ENCODE results near the gene PAQR5. TPM values are rescaled to one million over a fixed set of nuclear protein-coding genes. Genes with fewer than 3 reads are reported as not detected.

The PAQR5 gene
- total RNA-seq, 1 experiment from 2014 or later = 2.3 TPM

GRCh38 chr15:69394556-69395282 lies 96.0 kb downstream of the PAQR5 start:
- in situ Hi-C loops (cut with HindIII; ENCODE audit: low pct_unique_long_range_greater_than_20kb, low sequenced_read_pairs) = no loop called here
- DNase-seq (ENCODE audit: low read depth, low spot score) = peak; percentile 82

DNA sequence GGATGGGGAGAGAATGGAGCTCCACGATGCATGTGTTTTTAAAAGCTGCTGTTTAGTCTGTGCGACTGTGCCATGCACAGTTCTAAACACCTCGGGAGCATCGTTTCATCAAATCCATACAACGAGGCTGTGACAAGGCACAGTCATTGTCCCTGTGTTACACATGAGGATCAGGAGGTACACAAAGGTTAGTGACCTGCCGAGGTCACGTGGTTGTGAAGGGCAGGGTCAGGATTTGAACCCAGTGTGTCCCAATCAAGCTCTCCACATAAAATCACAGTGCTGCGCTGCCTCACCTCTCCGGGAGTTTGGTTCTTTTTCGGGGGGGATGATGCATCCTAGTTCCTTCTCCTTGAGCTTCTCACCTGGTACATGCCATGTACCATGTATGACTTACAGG lies 96.7 kb downstream of the PAQR5 start:
- in situ Hi-C loops (cut with HindIII; ENCODE audit: low pct_unique_long_range_greater_than_20kb, low sequenced_read_pairs) = no loop called here
- no peak for DNase-seq (ENCODE audit: low read depth, low spot score)

- in situ Hi-C loops (cut with HindIII; ENCODE audit: low pct_unique_long_range_greater_than_20kb, low sequenced_read_pairs) = no loop called here
These were observed 97.3 kb downstream of the PAQR5 start for GRCh38 chr15:69395991-69396390.

DNA sequence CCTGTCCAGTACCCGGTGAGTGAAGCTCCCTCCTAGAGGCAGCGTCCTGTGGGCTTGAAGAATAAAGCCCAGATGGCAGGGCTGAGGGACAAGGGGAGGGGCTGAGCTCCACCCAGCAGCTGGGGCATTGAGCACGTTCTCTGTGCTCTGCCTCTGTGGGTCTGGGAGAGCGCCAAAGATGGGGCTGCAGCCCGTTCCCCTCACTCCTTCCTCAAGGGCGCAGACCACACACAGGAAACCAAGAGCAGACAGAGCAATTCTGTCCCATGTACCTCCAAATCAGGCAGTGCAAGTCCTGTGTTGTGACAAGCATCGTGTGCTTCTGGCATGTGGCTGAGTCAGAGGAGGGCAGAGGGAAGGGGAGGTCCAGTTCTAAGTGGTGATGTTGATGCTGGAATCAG lies 99.8 kb downstream of the PAQR5 start:
- in situ Hi-C loops (cut with HindIII; ENCODE audit: low pct_unique_long_range_greater_than_20kb, low sequenced_read_pairs) = no loop called here
- no peak for DNase-seq (ENCODE audit: low read depth, low spot score)

More at GRCh38 chr15:69395991-69396390, 97.3 kb downstream of the PAQR5 start:
- DNase-seq (ENCODE audit: low read depth, low spot score) = no peak

- in situ Hi-C loops (cut with HindIII; ENCODE audit: low pct_unique_long_range_greater_than_20kb, low sequenced_read_pairs) = no loop called here
- DNase-seq (ENCODE audit: low read depth, low spot score) = no peak
These were observed 102.1 kb downstream of the PAQR5 start for GRCh38 chr15:69400850-69401249.

DNA sequence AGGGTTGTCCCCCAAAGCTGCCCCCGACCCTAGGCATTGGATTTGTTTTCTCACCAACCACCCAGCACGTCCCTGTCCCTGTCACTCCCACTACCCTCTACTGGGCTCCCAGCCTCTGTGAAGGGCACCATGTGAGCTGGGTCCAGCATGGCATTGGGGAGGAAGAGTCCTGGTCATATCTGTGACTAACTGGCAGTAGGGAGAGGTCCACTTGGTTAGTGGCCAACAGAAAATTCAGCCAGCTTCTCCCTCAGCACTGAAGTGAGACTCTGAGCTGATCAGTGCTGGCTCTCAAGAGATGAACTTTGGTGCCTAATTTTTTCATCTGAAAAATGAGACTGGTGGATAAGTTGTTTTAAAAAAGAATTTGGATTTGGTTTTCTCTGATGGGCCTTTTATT lies 104.1 kb downstream of the PAQR5 start:
- in situ Hi-C loops (cut with HindIII; ENCODE audit: low pct_unique_long_range_greater_than_20kb, low sequenced_read_pairs) = no loop called here
- DNase-seq (ENCODE audit: low read depth, low spot score) = no peak

DNA sequence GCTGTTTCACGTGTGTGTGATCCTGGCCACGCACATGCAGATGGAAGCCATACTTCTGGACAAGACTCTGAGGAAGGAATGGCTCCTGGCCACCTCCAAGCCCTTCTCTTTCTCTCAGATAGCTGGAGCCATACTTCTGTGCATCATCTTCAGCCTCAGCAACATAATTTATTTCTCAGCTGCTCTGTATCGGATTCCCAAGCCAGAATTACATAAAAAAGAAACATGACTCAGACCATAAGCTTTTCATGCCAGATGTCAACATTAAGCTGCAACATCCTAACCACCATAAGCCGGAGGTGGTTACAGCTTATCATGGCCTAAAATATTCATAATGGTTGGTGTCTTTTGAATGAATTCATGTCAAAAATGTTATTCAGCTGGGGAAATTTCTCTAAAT lies 104.9 kb downstream of the PAQR5 start:
- in situ Hi-C loops (cut with HindIII; ENCODE audit: low pct_unique_long_range_greater_than_20kb, low sequenced_read_pairs) = no loop called here
- DNase-seq (ENCODE audit: low read depth, low spot score) = no peak

DNA sequence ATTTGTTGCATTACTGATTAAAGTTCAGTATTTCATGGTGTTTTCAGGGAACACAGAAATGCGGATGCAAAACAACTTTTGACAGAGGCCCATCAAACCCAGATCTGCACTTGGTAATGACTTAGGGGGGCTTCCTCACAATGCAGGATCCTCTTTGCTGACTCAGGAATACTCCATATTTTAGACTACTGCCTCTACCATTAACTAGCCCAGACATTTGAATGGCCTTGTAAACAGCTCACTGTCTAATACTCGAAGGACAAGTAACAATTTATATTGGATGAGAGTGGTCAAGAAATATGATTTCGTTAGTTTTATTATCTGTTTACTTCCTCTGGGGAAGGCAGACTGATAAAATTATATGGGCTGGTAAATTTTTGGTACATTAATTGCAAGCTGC lies 106.4 kb downstream of the PAQR5 start:
- in situ Hi-C loops (cut with HindIII; ENCODE audit: low pct_unique_long_range_greater_than_20kb, low sequenced_read_pairs) = no loop called here
- no peak for DNase-seq (ENCODE audit: low read depth, low spot score)

GRCh38 chr15:69407719-69408400 lies 109.1 kb downstream of the PAQR5 start:
- in situ Hi-C loops (cut with HindIII; ENCODE audit: low pct_unique_long_range_greater_than_20kb, low sequenced_read_pairs) = no loop called here
- no peak for DNase-seq (ENCODE audit: low read depth, low spot score)

DNA sequence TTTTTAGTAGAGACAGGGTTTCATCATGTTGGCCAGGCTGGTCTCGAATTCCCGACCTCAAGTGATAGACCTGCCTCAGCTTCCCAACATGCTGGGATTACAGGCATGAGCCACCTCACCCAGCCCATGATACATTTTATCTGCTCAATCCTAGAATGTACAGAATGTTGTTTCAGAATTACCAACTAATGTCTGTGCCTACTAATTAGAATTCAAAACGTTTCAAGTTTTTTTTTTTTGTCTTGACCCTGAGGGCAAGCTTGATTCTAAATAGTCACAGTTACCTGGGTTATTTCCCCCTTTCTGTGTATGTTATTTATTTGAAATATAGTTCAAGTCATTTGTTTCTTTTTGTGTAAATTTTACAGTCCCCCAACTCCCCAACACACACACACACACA lies 110.1 kb downstream of the PAQR5 start:
- in situ Hi-C loops (cut with HindIII; ENCODE audit: low pct_unique_long_range_greater_than_20kb, low sequenced_read_pairs) = no loop called here
- no peak for DNase-seq (ENCODE audit: low read depth, low spot score)

GRCh38 chr15:69410248-69410874 lies 111.6 kb downstream of the PAQR5 start:
- in situ Hi-C loops (cut with HindIII; ENCODE audit: low pct_unique_long_range_greater_than_20kb, low sequenced_read_pairs) = no loop called here
- peak; percentile 68 for DNase-seq (ENCODE audit: low read depth, low spot score)

DNA sequence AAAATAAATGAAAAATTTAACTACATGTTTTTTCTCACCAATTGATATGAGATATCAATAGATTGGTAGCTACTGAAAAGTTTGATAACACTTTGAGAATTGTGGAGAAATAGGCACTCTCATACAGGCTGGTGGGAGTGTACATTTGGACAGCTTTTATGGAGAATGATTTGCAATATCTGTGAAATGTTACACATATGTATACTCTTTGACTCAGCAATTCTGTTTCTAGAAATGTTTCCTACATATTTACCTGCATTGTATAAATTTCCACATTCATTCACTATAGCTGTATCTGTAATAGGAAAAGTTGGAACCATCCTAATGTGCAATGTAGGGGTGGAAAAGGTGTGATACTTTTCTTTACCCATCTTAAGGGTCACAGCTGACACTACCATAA lies 113.6 kb downstream of the PAQR5 start:
- in situ Hi-C loops (cut with HindIII; ENCODE audit: low pct_unique_long_range_greater_than_20kb, low sequenced_read_pairs) = no loop called here
- DNase-seq (ENCODE audit: low read depth, low spot score) = no peak

DNA sequence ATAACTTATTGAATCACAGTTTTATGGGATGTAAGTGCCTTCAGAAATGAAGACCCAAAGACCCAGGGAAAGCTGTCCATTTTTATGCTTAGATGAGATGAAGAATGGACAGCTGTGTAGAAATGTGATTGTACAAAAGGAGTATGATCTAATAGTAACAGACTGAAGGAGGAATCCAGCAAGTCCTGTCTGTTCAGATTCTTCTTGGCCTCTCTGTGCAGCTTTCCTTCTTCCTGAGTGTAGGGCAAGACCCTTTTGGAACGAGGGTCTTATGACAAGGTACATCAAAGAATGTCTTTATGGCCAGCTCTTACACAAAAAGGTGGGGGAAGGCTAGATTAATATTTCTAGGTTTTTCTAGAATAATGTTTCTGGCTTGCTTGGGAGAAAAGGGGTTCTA lies 114.0 kb downstream of the PAQR5 start:
- DNase-seq (ENCODE audit: low read depth, low spot score) = no peak
- in situ Hi-C loops (cut with HindIII; ENCODE audit: low pct_unique_long_range_greater_than_20kb, low sequenced_read_pairs) = no loop called here

GRCh38 chr15:69413822-69414700 lies 115.3 kb downstream of the PAQR5 start, which contains the start of gene KIF23:
Gene KIF23, plus strand, starts transcription at chr15:69414349. Its CDS starts 117 bp downstream, at chr15:69414466.
- DNase-seq (ENCODE audit: low read depth, low spot score) = peak; percentile 93
- in situ Hi-C loops (cut with HindIII; ENCODE audit: low pct_unique_long_range_greater_than_20kb, low sequenced_read_pairs) = no loop called here

DNA sequence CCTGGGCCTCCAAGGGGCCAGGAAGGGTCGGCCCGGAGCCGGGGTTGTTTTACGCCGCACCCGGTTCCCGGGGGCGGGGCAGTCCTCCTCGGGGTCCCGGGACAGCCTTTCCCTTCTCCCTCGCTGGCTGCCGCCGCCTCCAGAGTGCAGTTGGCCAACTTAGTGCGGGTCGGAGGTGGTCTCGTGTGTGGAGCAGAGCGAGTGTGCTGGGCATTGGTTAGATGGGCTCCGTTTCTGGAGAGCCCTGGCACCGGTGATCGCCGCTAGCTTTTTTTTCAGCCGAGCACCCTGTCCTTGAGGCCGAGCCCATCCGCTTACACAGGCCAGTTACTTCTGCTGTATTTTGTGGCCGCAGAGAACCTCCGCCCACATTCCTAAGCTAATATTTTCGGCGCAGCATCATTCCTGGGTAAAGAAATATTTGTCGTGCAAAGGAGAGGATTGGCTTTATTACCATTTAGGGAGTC lies 116.0 kb downstream of the PAQR5 start:
- in situ Hi-C loops (cut with HindIII; ENCODE audit: low pct_unique_long_range_greater_than_20kb, low sequenced_read_pairs) = no loop called here
- DNase-seq (ENCODE audit: low read depth, low spot score) = peak; percentile 72

GRCh38 chr15:69415381-69415780 lies 116.7 kb downstream of the PAQR5 start:
- in situ Hi-C loops (cut with HindIII; ENCODE audit: low pct_unique_long_range_greater_than_20kb, low sequenced_read_pairs) = no loop called here
- peak; percentile 19 for DNase-seq (ENCODE audit: low read depth, low spot score)

GRCh38 chr15:69417581-69417980 lies 118.9 kb downstream of the PAQR5 start:
- DNase-seq (ENCODE audit: low read depth, low spot score) = no peak
- in situ Hi-C loops (cut with HindIII; ENCODE audit: low pct_unique_long_range_greater_than_20kb, low sequenced_read_pairs) = no loop called here

- in situ Hi-C loops (cut with HindIII; ENCODE audit: low pct_unique_long_range_greater_than_20kb, low sequenced_read_pairs) = no loop called here
- peak; percentile 88 for DNase-seq (ENCODE audit: low read depth, low spot score)
These were observed 122.8 kb downstream of the PAQR5 start for GRCh38 chr15:69421498-69421897.
